PC-3 (cell line): Measurements from ENCODE around the gene C11orf71. TPM values are rescaled to one million over a fixed set of nuclear protein-coding genes. Genes with fewer than 3 reads are reported as not detected.
A peak's percentile ranks its signal among the peaks of the same experiment; 100 is the strongest.

Experiments
- ATAC-seq: fragments of 200-7000 bp; cut with Tn5 transposase; 2 replicates; pipeline ENCODE4 v1.9.1; 2020; ENCODE audit warnings: mild to moderate bottlenecking, moderate library complexity
- BruUV-seq: library from RNA; stranded (reverse); fragments of 400-500 nt; replicated peaks from 2 replicates; lab custom pipeline; 2021; lab: Mats Ljungman, UMichigan
- CTCF ChIA-PET: fragments of 300-600 bp; sonication (Branson Sonifier 250); formaldehyde crosslinking; loops from one replicate; lab custom pipeline; 2022; ENCODE audit warnings: antibody characterized with exemption; lab: Charles Lee
- POLR2A ChIA-PET: fragments of 300-600 bp; sonication (Branson Sonifier 250); formaldehyde crosslinking; loops from one replicate; lab custom pipeline; 2022; ENCODE audit warnings: antibody characterized with exemption; ENCODE audit not compliant: unreplicated experiment; lab: Charles Lee
- DNase-seq: peaks from one replicate; pipeline ENCODE4 v3.0.0-alpha.2; 2015
- H2AFZ ChIP-seq: fragments of 300-600 bp; sonication (generic); 2 replicates; pipeline ENCODE4 v1.6.0; 2016; ENCODE audit warnings: antibody characterized with exemption, low read length
- H3F3A ChIP-seq: fragments of 300-600 bp; sonication (generic); one replicate; pipeline ENCODE4 v1.6.0; 2017; ENCODE audit warnings: antibody characterized with exemption, low read length, control low read depth, mild to moderate bottlenecking; ENCODE audit not compliant: unreplicated experiment
- H3K27ac ChIP-seq: fragments of 300-600 bp; sonication (generic); 2 replicates; pipeline ENCODE4 v1.5.1; 2016; ENCODE audit warnings: mild to moderate bottlenecking, low read length
- H3K27me3 ChIP-seq: fragments of 300-600 bp; sonication (generic); 2 replicates; pipeline ENCODE4 v1.6.1; 2016; ENCODE audit warnings: low read length, mixed read lengths
- H3K36me3 ChIP-seq: fragments of 300-600 bp; sonication (generic); 2 replicates; pipeline ENCODE4 v1.6.1; 2016; ENCODE audit warnings: low read depth, mixed run types, low read length, mixed read lengths
- H3K4me1 ChIP-seq: fragments of 300-600 bp; sonication (generic); 2 replicates; pipeline ENCODE4 v1.5.1; 2016; ENCODE audit warnings: low read length; ENCODE audit not compliant: insufficient read depth
- H3K4me2 ChIP-seq: fragments of 300-600 bp; sonication (generic); 2 replicates; pipeline ENCODE4 v1.6.0; 2016; ENCODE audit warnings: low read length
- H3K4me3 ChIP-seq: fragments of 300-600 bp; sonication (generic); 2 replicates; pipeline ENCODE4 v1.5.1; 2016; ENCODE audit warnings: mild to moderate bottlenecking, low read length, mixed read lengths
- H3K79me2 ChIP-seq: fragments of 300-600 bp; sonication (generic); 2 replicates; pipeline ENCODE4 v1.6.1; 2017; ENCODE audit warnings: low read length, mixed read lengths
- H3K9ac ChIP-seq: fragments of 300-600 bp; sonication (generic); 2 replicates; pipeline ENCODE4 v1.6.0; 2016; ENCODE audit warnings: mild to moderate bottlenecking, low read length
- H3K9me2 ChIP-seq: fragments of 300-600 bp; sonication (generic); replicated peaks from 2 replicates; pipeline ENCODE4 v1.6.1; 2016; ENCODE audit warnings: mixed run types, low read length, mixed read lengths
- H3K9me3 ChIP-seq: fragments of 300-600 bp; sonication (generic); 2 replicates; pipeline ENCODE4 v1.6.1; 2016; ENCODE audit warnings: low read length, mixed read lengths
- H4K20me1 ChIP-seq: fragments of 300-600 bp; sonication (generic); 2 replicates; pipeline ENCODE4 v1.6.1; 2016; ENCODE audit warnings: low read length, mixed read lengths
- CTCF ChIP-seq: fragments of 300-600 bp; sonication (generic); conservative IDR thresholded peaks from 2 replicates; pipeline ENCODE4 v1.5.1; 2017; ENCODE audit warnings: antibody characterized with exemption, low read depth, mild to moderate bottlenecking, low read length
- EZH2 ChIP-seq: fragments of 300-600 bp; sonication (generic); IDR thresholded peaks from one replicate; pipeline ENCODE4 v1.6.1; 2017; ENCODE audit warnings: antibody characterized with exemption, mild to moderate bottlenecking, low read length; ENCODE audit not compliant: unreplicated experiment
- EZH2phosphoT487 ChIP-seq: fragments of 300-600 bp; sonication (generic); IDR thresholded peaks from 2 replicates; pipeline ENCODE4 v1.6.1; 2018; ENCODE audit warnings: mild to moderate bottlenecking, antibody characterized with exemption, low read length, borderline replicate concordance
- intact Hi-C: fragments of 100-400 bp; cut with micrococcal nuclease; formaldehyde crosslinking; loops from 2 replicates; pipeline ENCODE4 v1.9.0; 2023
- total RNA-seq: library from RNA; depleted of rRNA; stranded (reverse); fragments of >200 nt; gene quantifications from 2 replicates; pipeline ENCODE4 v1.2.3, GENCODE V29; 2014

C11orf71 gene
- total RNA-seq, 1 experiment from 2014 or later, result 8.1 TPM

GRCh38 chr11:114438303-114438702 lies 38.0 kb upstream of the C11orf71 start:
- ChIA-PET CTCF (no interaction called here), POLR2A (no interaction called here)
- no peak overlapping the region for H3K9ac ChIP-seq
- ATAC-seq (no peak), DNase-seq (peak; percentile 80)
- no peaks in the 10 kb centered on the region; the same call in 1 of the 2 replicates for H4K20me1 ChIP-seq
- H3K4me3 ChIP-seq, result peak overlapping the region; percentile 97; the same call in 1 of the 2 replicates
- peak overlapping the region; percentile 33 for H3K27ac ChIP-seq
- peak overlapping the region; percentile 70; the same call in 1 of the 2 replicates for H2AFZ ChIP-seq
- no peaks in the 10 kb centered on the region for H3K9me3 ChIP-seq
- BruUV-seq, result no TSS peak
- peaks cover 31% of the 10 kb centered on the region for H3K4me1 ChIP-seq
- peaks cover 3% of the 10 kb centered on the region for H3F3A ChIP-seq
- H3K27me3 ChIP-seq, result no peaks in the 10 kb centered on the region
- no peaks in the 10 kb centered on the region for H3K36me3 ChIP-seq
- TF ChIP-seq CTCF (no peak), EZH2phosphoT487 (no peak), EZH2 (no peak)
- peaks cover 40% of the 10 kb centered on the region for H3K79me2 ChIP-seq
- H3K4me2 ChIP-seq, result peak overlapping the region; percentile 91
- no peaks in the 10 kb centered on the region for H3K9me2 ChIP-seq
- intact Hi-C loops, result loop anchor here (2.0 kb wide), 2 partner anchors 90 to 158 kb away; no protein-coding TSS in a partner anchor

- no peaks in the 10 kb centered on the region for H3F3A ChIP-seq
- no peak overlapping the region for H3K9ac ChIP-seq
- H3K4me1 ChIP-seq, result peaks cover 9% of the 10 kb centered on the region
- ATAC-seq (no peak), DNase-seq (no peak)
- H3K27me3 ChIP-seq, result no peaks in the 10 kb centered on the region
- CTCF ChIA-PET, result no interaction called here
- H3K79me2 ChIP-seq, result no peaks in the 10 kb centered on the region
- 0 out of 2 replicates have a peak, but pooled peaks cover 4% of the 10 kb centered on the region for H3K9me2 ChIP-seq
- POLR2A ChIA-PET, result no interaction called here
- no peaks in the 10 kb centered on the region for H3K36me3 ChIP-seq
- H2AFZ ChIP-seq, result no peak overlapping the region
- intact Hi-C loops, result no loop called here
- no TSS peak for BruUV-seq
- H4K20me1 ChIP-seq, result no peaks in the 10 kb centered on the region
- no peak overlapping the region for H3K27ac ChIP-seq
- TF ChIP-seq EZH2phosphoT487 (no peak), EZH2 (no peak), CTCF (no peak)
- no peaks in the 10 kb centered on the region for H3K9me3 ChIP-seq
- H3K4me3 ChIP-seq, result no peak overlapping the region
- H3K4me2 ChIP-seq, result no peak overlapping the region
Measured at GRCh38 chr11:114433376-114433775, 33.1 kb upstream of the C11orf71 start.

- Histone ChIP-seq H3K36me3 (no peaks in the 10 kb centered on the region), H3F3A (no peaks in the 10 kb centered on the region), H3K4me1 (peaks cover 4% of the 10 kb centered on the region; the same call in 1 of the 2 replicates), H3K27me3 (no peaks in the 10 kb centered on the region), H3K4me2 (no peak overlapping the region), H4K20me1 (no peaks in the 10 kb centered on the region), H2AFZ (no peak overlapping the region), H3K79me2 (no peaks in the 10 kb centered on the region), H3K9me2 (0 out of 2 replicates have a peak, but pooled peaks cover 4% of the 10 kb centered on the region), H3K4me3 (no peak overlapping the region), H3K9ac (no peak overlapping the region), H3K27ac (no peak overlapping the region), H3K9me3 (no peaks in the 10 kb centered on the region)
- TF ChIP-seq EZH2 (no peak), EZH2phosphoT487 (no peak), CTCF (no peak)
- ATAC-seq (no peak), DNase-seq (no peak)
- intact Hi-C loops, result no loop called here
- ChIA-PET POLR2A (no interaction called here), CTCF (no interaction called here)
- no TSS peak for BruUV-seq
Measured at GRCh38 chr11:114432893-114433292, 32.6 kb upstream of the C11orf71 start.
